GM23338 (cell line): Measurements from ENCODE around the gene ANXA6. TPM values are rescaled to one million over a fixed set of nuclear protein-coding genes. Genes with fewer than 3 reads are reported as not detected.
A peak's percentile ranks its signal among the peaks of the same experiment; 100 is the strongest.

ENCODE experiments used
- ATAC-seq: fragments of 200-7000 bp; cut with Tn5 transposase; 3 replicates; pipeline ENCODE4 v1.9.1; 2020
- DNase-seq: peaks from one replicate; pipeline ENCODE4 v3.0.0-alpha.2; 2015; ENCODE audit warnings: low spot score
- H2AFZ ChIP-seq: fragments of 200-600 bp; sonication (generic); 2 replicates; pipeline ENCODE4 v1.8.0; 2016; ENCODE audit warnings: antibody characterized with exemption, mild to moderate bottlenecking, moderate library complexity
- H3F3A ChIP-seq: fragments of 200-600 bp; sonication (generic); replicated peaks from 2 replicates; pipeline ENCODE4 v1.8.0; 2017; ENCODE audit warnings: antibody characterized with exemption, mixed run types, low read depth
- H3K27ac ChIP-seq: fragments of 200-600 bp; sonication (generic); 2 replicates; pipeline ENCODE4 v1.6.1; 2016; ENCODE audit warnings: low read depth
- H3K27me3 ChIP-seq: fragments of 200-600 bp; sonication (generic); 2 replicates; pipeline ENCODE4 v1.8.0; 2016; ENCODE audit warnings: mild to moderate bottlenecking, mixed run types, moderate library complexity; ENCODE audit not compliant: insufficient read depth
- H3K36me3 ChIP-seq: fragments of 200-600 bp; sonication (generic); 2 replicates; pipeline ENCODE4 v1.8.0; 2016; ENCODE audit warnings: mild to moderate bottlenecking; ENCODE audit not compliant: insufficient read depth
- H3K4me1 ChIP-seq: fragments of 200-600 bp; sonication (generic); 2 replicates; pipeline ENCODE4 v1.8.0; 2016; ENCODE audit warnings: mild to moderate bottlenecking, moderate library complexity; ENCODE audit not compliant: insufficient read depth
- H3K4me2 ChIP-seq: fragments of 200-600 bp; sonication (generic); 2 replicates; pipeline ENCODE4 v1.7.1; 2017; ENCODE audit warnings: mixed run types
- H3K4me3 ChIP-seq: fragments of 200-600 bp; sonication (generic); 2 replicates; pipeline ENCODE4 v1.6.1; 2016; ENCODE audit warnings: mixed run types
- H3K79me2 ChIP-seq: fragments of 200-600 bp; sonication (generic); replicated peaks from 2 replicates; pipeline ENCODE4 v1.8.0; 2017; ENCODE audit warnings: mild to moderate bottlenecking; ENCODE audit not compliant: insufficient read depth
- H3K9me2 ChIP-seq: fragments of 200-600 bp; sonication (generic); 2 replicates; pipeline ENCODE4 v1.8.0; 2017; ENCODE audit not compliant: insufficient read depth
- H4K20me1 ChIP-seq: fragments of 200-600 bp; sonication (generic); replicated peaks from 2 replicates; pipeline ENCODE4 v1.8.0; 2017; ENCODE audit warnings: mild to moderate bottlenecking; ENCODE audit not compliant: insufficient read depth
- H3K27ac Mint-ChIP-seq: 2 replicates; pipeline ENCODE4 v1.8.0; 2020; ENCODE audit warnings: inconsistent platforms, mild to moderate bottlenecking, moderate library complexity, mixed read lengths
- H3K27me3 Mint-ChIP-seq: 3 replicates; pipeline ENCODE4 v1.8.0; 2022; ENCODE audit warnings: low read depth, mild to moderate bottlenecking, moderate library complexity, mixed read lengths, inconsistent platforms; ENCODE audit not compliant: insufficient read depth, poor library complexity
- H3K36me3 Mint-ChIP-seq: 3 replicates; pipeline ENCODE4 v1.8.0; 2021; ENCODE audit warnings: low read depth, mild to moderate bottlenecking, inconsistent platforms, moderate library complexity, mixed read lengths
- H3K4me1 Mint-ChIP-seq: 3 replicates; pipeline ENCODE4 v1.8.0; 2020; ENCODE audit warnings: mild to moderate bottlenecking, inconsistent platforms, mixed read lengths
- H3K4me3 Mint-ChIP-seq: 3 replicates; pipeline ENCODE4 v1.8.0; 2021; ENCODE audit warnings: moderate library complexity, mild to moderate bottlenecking, inconsistent platforms, mixed read lengths
- H3K9me3 Mint-ChIP-seq: 3 replicates; pipeline ENCODE4 v1.8.0; 2020; ENCODE audit warnings: moderate library complexity, mild to moderate bottlenecking, inconsistent platforms, mixed read lengths
- CREB1 ChIP-seq: fragments of 250-450 bp; sonication (Bioruptor Pico); IDR thresholded peaks from 2 replicates; pipeline ENCODE4 v1.5.0; 2020; ENCODE audit warnings: low read depth, mild to moderate bottlenecking, moderate library complexity
- EZH2phosphoT487 ChIP-seq: fragments of 200-600 bp; sonication (generic); IDR thresholded peaks from one replicate; pipeline ENCODE4 v1.8.1; 2018; ENCODE audit warnings: antibody characterized with exemption; ENCODE audit not compliant: unreplicated experiment
- JUNB ChIP-seq: IDR thresholded peaks from one replicate; pipeline ENCODE4 v1.6.1; 2016; ENCODE audit warnings: antibody characterized with exemption; ENCODE audit not compliant: unreplicated experiment
- NANOG ChIP-seq: IDR thresholded peaks from 2 replicates; pipeline ENCODE4 v1.6.1; 2016; ENCODE audit warnings: antibody characterized with exemption, borderline replicate concordance
- POLR2AphosphoS5 ChIP-seq: IDR thresholded peaks from 2 replicates; pipeline ENCODE4 v1.6.1; 2016; ENCODE audit warnings: antibody characterized with exemption, low read depth
- STAT1 ChIP-seq: IDR thresholded peaks from one replicate; pipeline ENCODE4 v1.6.1; 2016; ENCODE audit warnings: antibody characterized with exemption; ENCODE audit not compliant: unreplicated experiment
- ZNF114 ChIP-seq: fragments of 250-450 bp; sonication (Bioruptor Pico); IDR thresholded peaks from 2 replicates; pipeline ENCODE4 v1.5.0; 2020; ENCODE audit warnings: mild to moderate bottlenecking, moderate library complexity
- ZNF331 ChIP-seq: fragments of 250-450 bp; sonication (Bioruptor Pico); IDR thresholded peaks from 2 replicates; pipeline ENCODE4 v1.5.0; 2020; ENCODE audit warnings: low read depth, mild to moderate bottlenecking, moderate library complexity
- polyA plus RNA-seq: library from polyadenylated mRNA; unstranded; fragments of >200 nt; fragmentation: Nextera tagmentation; extraction: Ambion mirVana; gene quantifications from 2 replicates; pipeline ENCODE4 v1.2.1, GENCODE V29; 2016
- total RNA-seq: library from RNA; depleted of rRNA; stranded (reverse); fragments of >200 nt; shearing (Covaris generic); gene quantifications from 2 replicates; pipeline ENCODE4 v1.2.3, GENCODE V29; 2014
- TF ChIP-seq, protein P1 (sequence below), 2 experiments: fragments of 200-600 bp in 1 of 2; sonication (generic) in 1 of 2; conservative IDR thresholded peaks; 2 replicates each; pipeline versions ENCODE4 v1.5.1 to v1.6.1; 2016 to 2017; ENCODE audit warnings: antibody characterized with exemption in 2 of 2, low read depth in 2 of 2, mild to moderate bottlenecking in 2 of 2, moderate library complexity in 1 of 2
- TF ChIP-seq, protein P2 (sequence below): IDR thresholded peaks from one replicate; pipeline ENCODE4 v1.6.1; 2018; ENCODE audit warnings: antibody characterized with exemption; ENCODE audit not compliant: unreplicated experiment

Gene ANXA6
- total and polyA plus RNA-seq, 2 experiments from 2014 or later, result 26.5 to 110 TPM

DNA sequence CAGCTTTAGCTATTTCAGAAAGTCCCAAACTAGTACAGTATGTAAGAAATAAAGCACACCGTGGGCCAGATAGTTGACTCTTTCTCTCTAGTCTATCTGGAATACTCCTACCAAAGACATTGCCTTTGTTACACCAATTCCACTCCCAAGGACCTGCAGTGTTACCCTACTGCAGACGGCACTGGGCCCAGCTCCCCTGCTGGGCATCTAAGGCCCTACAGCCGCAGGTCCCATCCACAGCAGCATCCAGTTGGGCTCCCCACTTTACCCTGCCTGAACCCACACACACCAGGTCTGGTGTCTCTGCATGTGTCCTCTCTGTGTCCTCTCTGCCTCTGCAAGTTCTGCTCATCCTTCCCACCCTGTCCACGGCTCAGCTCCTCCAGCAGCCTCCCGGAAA lies 99.3 kb downstream of the ANXA6 start:
- Mint-ChIP-seq H3K27me3 (peaks cover 2% of the 10 kb centered on the region), H3K4me3 (no peak overlapping the region), H3K4me1 (no peaks in the 10 kb centered on the region), H3K36me3 (peaks cover 8% of the 10 kb centered on the region; the same call in 2 of the 3 replicates), H3K27ac (no peak overlapping the region), H3K9me3 (no peaks in the 10 kb centered on the region)
- Histone ChIP-seq H3K27me3 (no peaks in the 10 kb centered on the region), H3K27ac (no peak overlapping the region), H3K4me3 (no peak overlapping the region), H3K9me2 (no peaks in the 10 kb centered on the region), H2AFZ (no peak overlapping the region), H3K36me3 (no peaks in the 10 kb centered on the region), H3K79me2 (no peaks in the 10 kb centered on the region), H3F3A (no peaks in the 10 kb centered on the region), H4K20me1 (no peaks in the 10 kb centered on the region; the same call in none of the 2 replicates), H3K4me1 (no peaks in the 10 kb centered on the region), H3K4me2 (no peak overlapping the region)
- no peak for TF ChIP-seq EZH2phosphoT487
- TF ChIP-seq, protein P1, sequence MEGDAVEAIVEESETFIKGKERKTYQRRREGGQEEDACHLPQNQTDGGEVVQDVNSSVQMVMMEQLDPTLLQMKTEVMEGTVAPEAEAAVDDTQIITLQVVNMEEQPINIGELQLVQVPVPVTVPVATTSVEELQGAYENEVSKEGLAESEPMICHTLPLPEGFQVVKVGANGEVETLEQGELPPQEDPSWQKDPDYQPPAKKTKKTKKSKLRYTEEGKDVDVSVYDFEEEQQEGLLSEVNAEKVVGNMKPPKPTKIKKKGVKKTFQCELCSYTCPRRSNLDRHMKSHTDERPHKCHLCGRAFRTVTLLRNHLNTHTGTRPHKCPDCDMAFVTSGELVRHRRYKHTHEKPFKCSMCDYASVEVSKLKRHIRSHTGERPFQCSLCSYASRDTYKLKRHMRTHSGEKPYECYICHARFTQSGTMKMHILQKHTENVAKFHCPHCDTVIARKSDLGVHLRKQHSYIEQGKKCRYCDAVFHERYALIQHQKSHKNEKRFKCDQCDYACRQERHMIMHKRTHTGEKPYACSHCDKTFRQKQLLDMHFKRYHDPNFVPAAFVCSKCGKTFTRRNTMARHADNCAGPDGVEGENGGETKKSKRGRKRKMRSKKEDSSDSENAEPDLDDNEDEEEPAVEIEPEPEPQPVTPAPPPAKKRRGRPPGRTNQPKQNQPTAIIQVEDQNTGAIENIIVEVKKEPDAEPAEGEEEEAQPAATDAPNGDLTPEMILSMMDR (conservative IDR thresholded peaks at IDR 0.05; ENCODE audit: low read depth in 2 of 2), result 0 out of 4 replicates have a peak, but pooled peaks of 1 of the 2 experiments have one; percentile 12
- no peak; the same call in 2 of the 3 replicates for ATAC-seq
- no peak for DNase-seq

DNA sequence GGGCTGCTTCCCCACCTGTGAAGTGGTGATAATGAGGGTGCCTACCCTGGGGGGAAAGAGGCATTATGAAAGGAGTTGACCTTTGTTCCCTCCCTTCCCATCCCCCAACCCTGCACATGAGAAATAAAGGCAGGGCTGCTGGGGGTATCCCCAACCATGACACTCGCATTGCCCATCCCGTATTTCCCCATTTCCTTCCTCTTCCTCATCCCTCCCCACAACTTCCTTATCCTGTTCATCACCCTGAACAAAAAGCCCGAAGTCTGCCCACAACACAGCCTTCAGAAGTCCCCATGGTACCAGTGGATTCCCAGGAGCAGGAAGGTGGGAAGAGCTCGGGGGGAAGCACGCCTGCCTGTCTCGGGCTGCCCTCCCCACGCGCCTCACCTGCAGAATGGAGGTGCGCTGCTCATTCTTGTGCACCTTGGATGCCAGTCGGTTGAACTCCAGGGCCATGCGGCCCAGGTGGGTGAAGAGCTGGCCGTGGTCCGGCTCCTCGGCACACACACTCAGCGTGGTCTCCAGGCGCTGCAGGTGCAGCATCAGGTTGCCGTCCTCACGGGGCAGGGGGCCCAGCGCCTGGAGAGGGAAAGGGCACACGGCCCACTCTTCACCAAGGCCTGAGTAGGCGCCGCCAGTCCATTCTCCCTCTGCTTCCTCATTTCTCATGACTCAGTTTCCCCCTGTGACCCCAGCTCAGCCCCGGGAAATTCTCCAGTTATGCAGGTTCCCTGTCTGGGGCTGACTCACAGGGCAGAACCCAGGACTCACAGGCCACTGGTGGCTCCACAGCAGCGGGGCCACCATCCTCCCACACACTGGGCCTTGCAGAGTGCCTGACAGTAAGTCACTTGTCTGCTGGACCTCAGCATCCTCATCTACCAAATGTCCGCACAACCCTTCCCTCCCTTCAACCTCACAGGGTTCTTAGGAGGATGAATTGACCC lies 100.9 kb downstream of the ANXA6 start:
- Histone ChIP-seq H3K79me2 (no peaks in the 10 kb centered on the region), H3K4me2 (no peak overlapping the region), H3K4me1 (no peaks in the 10 kb centered on the region), H3K4me3 (no peak overlapping the region), H4K20me1 (no peaks in the 10 kb centered on the region; the same call in none of the 2 replicates), H3K27ac (no peak overlapping the region), H3K27me3 (no peaks in the 10 kb centered on the region), H3K36me3 (no peaks in the 10 kb centered on the region), H3F3A (no peaks in the 10 kb centered on the region), H3K9me2 (no peaks in the 10 kb centered on the region), H2AFZ (no peak overlapping the region)
- peaks cover 6% of the 10 kb centered on the region; the same call in 2 of the 3 replicates for H3K36me3 Mint-ChIP-seq
- peaks cover 4% of the 10 kb centered on the region for H3K27me3 Mint-ChIP-seq
- H3K4me3 Mint-ChIP-seq, result no peak overlapping the region
- H3K9me3 Mint-ChIP-seq, result no peaks in the 10 kb centered on the region
- H3K27ac Mint-ChIP-seq, result no peak overlapping the region
- DNase-seq (no peak), ATAC-seq (no peak)
- TF ChIP-seq ZNF114 (CRISPR knock-in tag) (no peak), NANOG (no peak), JUNB (no peak), ZNF331 (CRISPR knock-in tag) (no peak), POLR2AphosphoS5 (no peak), STAT1 (no peak), EZH2phosphoT487 (no peak), CREB1 (CRISPR knock-in tag) (no peak)
- TF ChIP-seq, protein P2, sequence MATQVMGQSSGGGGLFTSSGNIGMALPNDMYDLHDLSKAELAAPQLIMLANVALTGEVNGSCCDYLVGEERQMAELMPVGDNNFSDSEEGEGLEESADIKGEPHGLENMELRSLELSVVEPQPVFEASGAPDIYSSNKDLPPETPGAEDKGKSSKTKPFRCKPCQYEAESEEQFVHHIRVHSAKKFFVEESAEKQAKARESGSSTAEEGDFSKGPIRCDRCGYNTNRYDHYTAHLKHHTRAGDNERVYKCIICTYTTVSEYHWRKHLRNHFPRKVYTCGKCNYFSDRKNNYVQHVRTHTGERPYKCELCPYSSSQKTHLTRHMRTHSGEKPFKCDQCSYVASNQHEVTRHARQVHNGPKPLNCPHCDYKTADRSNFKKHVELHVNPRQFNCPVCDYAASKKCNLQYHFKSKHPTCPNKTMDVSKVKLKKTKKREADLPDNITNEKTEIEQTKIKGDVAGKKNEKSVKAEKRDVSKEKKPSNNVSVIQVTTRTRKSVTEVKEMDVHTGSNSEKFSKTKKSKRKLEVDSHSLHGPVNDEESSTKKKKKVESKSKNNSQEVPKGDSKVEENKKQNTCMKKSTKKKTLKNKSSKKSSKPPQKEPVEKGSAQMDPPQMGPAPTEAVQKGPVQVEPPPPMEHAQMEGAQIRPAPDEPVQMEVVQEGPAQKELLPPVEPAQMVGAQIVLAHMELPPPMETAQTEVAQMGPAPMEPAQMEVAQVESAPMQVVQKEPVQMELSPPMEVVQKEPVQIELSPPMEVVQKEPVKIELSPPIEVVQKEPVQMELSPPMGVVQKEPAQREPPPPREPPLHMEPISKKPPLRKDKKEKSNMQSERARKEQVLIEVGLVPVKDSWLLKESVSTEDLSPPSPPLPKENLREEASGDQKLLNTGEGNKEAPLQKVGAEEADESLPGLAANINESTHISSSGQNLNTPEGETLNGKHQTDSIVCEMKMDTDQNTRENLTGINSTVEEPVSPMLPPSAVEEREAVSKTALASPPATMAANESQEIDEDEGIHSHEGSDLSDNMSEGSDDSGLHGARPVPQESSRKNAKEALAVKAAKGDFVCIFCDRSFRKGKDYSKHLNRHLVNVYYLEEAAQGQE, result no peak
- peaks cover 2% of the 10 kb centered on the region; the same call in 1 of the 3 replicates for H3K4me1 Mint-ChIP-seq
